ENCODE measurements around the gene MR1.

MR1 gene

GRCh38 chr1:181033799-181034451 is at the start of gene MR1:
TSS of gene MR1 (plus strand) at chr1:181033983. CDS start at chr1:181034008, 25 bp downstream.
- DNase-seq = no peak

- peak in 1 of 2 experiments; percentile 18 for DNase-seq
Measured at GRCh38 chr1:180988253-180988752, 45.5 kb upstream of the MR1 start.

- no peak for DNase-seq
Measured at GRCh38 chr1:180994262-180994661, 39.5 kb upstream of the MR1 start.

- DNase-seq = no peak
Measured at GRCh38 chr1:180997843-180998504, 35.8 kb upstream of the MR1 start.

- DNase-seq = no peak
Measured at GRCh38 chr1:181001091-181001780, 32.5 kb upstream of the MR1 start.

- no peak for DNase-seq
Measured at GRCh38 chr1:181002582-181003172, 31.1 kb upstream of the MR1 start.

GRCh38 chr1:181010789-181011188 is 23.0 kb upstream of the MR1 start:
- no peak for DNase-seq

- DNase-seq = no peak
Measured at GRCh38 chr1:181011301-181012202, 22.2 kb upstream of the MR1 start.

GRCh38 chr1:181012203-181012745 is 21.5 kb upstream of the MR1 start:
- no peak for DNase-seq

- DNase-seq = no peak
Measured at GRCh38 chr1:181013144-181013543, 20.6 kb upstream of the MR1 start.

- no peak for DNase-seq
Measured at GRCh38 chr1:181014477-181015250, 19.1 kb upstream of the MR1 start.

GRCh38 chr1:181015251-181015615 is 18.6 kb upstream of the MR1 start:
- no peak for DNase-seq

- no peak for DNase-seq
Measured at GRCh38 chr1:181016563-181016962, 17.2 kb upstream of the MR1 start.

- no peak for DNase-seq
Measured at GRCh38 chr1:181018901-181019681, 14.7 kb upstream of the MR1 start.

GRCh38 chr1:181021159-181021558 is 12.6 kb upstream of the MR1 start:
- no peak for DNase-seq

GRCh38 chr1:181021811-181022434 is 11.9 kb upstream of the MR1 start:
- no peak for DNase-seq

- DNase-seq = no peak
Measured at GRCh38 chr1:181023265-181024057, 10.3 kb upstream of the MR1 start.

GRCh38 chr1:181028196-181028595 is 5.6 kb upstream of the MR1 start:
- no peak for DNase-seq

- no peak for DNase-seq
Measured at GRCh38 chr1:181028615-181029014, 5.2 kb upstream of the MR1 start.

Measured in NCI-H1930 (cell line).